Hypothalamus (tissue), 51 donors: ENCODE results near the gene KLHL40.
A peak's percentile ranks its signal among the peaks of the same experiment; 100 is the strongest.

Source experiments
- DNase-seq, 51 donors: peaks; one replicate each; lab custom pipeline; 2025; lab: John Stamatoyannopoulos, UW

KLHL40 gene

DNA sequence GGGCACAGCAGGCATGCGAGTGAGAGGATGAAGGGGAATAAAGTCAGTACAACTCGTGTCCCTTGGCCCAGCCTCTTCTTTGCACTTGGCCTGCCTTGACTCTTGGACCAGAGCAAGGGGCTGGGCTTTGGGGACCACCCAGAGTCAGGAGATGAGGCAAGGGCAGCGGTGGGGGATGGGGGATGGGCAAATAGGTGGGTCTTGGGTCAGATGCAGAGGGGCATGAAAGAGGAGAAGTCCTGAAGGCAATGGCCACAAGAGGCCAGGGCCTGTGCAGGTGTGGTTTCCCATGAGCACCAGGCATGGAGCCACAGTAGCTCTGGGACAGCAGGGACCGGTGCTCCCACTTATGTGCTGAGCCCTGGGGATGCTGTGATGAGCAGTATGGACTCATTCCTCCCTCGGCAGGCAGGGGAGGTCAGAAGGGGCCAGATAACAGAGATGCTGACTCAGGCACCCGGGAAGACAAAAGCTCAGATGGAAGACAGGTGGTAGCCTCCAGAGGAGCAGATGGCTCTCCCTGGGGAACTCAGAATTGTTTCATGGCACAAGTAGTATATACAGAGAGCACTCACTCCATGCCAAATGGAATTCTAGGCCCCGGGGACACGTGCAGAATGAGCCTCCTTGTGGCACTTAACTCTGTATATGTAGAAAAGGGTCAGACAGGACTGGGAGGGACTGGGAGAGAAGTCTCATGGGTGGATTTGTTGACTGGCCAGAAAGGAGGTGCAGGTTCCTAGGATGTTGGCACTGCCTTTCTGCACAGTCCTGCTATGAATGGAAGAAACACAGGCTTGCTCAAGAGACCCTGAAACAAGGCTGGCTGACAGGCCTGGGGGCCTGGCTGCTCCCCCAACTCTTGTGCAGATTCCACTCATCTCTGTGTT, 17.6 kb upstream of the KLHL40 start:
- DNase-seq, result no peak

DNA sequence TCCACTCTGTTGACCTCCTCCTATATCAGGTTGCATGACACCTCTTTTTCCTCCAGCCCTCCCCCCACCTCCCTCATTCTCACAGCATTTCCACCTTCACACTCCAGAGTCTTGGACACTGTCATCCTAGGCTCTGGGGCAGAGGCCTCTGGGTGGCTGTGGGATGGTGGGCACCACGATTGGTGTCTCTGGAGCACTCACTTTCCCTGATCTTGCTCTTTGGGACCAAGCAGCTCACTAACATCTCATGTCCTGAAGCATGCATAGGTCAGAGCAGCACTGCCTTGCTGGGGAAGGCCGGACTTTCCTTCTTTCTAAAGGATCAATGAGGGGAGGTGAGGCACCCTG, 16.9 kb upstream of the KLHL40 start:
- no peak for DNase-seq

DNA sequence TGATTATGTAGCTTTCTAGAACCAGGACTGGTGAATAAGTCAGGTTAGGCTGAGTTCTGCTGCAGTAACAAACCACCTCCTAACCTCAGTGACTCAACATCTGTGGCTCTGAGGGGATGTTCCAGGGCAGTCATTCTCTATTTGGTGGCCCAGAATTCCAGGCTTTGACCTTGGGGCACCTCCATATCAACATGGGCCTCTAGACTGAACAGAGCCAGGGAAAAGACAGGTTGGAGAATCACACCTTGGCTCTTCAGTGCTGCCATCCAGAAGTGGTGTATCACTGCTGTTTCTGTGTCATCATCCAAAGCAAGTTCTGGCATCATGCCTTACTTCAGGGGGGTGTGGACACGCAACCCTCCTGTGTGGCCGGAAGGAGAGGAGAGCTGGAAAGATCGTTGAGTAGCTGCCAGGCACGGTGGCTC, 16.5 kb upstream of the KLHL40 start:
- DNase-seq, result no peak

DNA sequence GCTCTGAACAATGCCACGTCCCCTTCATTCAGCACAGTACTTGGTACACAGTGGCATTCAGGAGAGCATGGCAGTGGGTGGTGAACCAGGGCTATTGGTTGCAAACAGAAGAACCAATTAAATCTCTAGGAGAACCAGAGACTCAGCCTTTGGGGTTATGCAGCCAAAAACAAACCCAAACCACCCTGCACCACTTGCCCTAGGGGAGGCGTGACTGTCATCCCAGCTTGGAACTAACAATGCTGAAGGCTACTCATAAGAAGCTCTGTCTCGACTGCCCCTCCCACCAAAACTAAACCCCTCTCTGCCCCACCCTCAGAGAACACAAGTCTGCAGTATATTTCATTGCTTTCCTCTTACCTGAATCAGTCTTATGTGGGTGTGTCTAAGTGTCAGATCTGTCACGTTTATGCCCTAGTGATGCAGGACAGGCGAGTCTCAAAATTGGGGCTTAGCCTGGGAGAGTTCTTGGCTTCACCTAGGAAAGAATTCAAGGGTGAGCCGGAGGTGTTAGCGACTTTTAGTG, 15.2 kb upstream of the KLHL40 start:
- DNase-seq, result no peak

DNA sequence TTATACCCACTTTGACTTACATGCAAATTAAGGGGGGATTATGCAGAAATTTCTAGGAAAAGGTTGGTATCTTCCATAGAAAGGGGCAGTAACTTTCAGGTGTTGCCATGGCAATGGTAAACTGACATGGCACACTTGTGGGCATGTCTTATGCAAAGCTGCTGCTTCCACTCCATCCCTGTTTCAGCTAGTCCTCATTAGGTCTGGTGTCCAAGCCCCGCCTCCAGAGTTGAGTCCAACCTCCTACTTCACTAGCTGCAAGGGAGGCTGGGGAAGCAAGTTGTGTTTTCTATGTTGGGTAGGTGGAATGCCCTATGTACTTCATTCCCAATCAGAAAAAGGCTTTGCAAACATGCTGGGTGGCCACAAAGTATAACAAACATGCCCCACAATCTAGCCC, 14.7 kb upstream of the KLHL40 start:
- DNase-seq, result no peak

DNA sequence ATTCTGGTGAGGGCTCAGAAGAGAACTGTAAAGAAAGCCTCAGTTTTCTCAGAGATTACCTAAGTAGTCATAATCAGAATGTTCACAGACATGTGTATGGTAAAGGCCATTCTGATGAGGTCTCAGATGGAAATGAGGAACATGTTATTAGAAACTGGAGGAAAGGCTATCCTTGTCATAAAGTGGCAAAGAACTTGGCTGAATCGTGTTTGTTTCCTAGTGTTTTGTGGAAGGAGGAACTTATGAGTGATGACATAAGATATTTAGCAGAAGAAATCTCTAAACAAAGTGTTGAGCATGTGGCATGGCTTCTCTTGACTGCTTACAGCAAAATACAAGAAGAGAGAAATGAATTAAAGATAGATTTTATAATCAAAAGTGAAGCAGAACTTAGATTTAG, 12.8 kb upstream of the KLHL40 start:
- no peak for DNase-seq

DNA sequence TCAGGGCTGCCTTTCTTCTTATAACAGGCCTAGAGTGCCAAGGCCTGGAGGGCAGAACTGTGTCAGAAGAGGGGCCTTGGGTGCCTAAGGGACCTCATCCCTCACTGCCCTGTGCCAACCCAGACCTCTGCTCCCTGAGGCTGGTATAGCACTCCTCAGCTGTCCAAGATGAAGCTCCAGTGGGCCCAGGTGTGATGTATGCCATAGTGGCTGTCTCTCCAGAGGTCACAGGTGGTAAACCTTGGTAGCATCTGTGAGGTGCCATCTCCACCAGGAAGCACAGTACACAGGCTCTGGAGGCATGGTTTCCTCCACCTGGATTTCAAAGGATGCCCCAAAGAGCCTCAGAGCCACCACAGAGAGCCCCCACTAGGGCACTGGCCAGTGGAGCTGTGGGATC, 12.3 kb upstream of the KLHL40 start:
- no peak for DNase-seq

DNA sequence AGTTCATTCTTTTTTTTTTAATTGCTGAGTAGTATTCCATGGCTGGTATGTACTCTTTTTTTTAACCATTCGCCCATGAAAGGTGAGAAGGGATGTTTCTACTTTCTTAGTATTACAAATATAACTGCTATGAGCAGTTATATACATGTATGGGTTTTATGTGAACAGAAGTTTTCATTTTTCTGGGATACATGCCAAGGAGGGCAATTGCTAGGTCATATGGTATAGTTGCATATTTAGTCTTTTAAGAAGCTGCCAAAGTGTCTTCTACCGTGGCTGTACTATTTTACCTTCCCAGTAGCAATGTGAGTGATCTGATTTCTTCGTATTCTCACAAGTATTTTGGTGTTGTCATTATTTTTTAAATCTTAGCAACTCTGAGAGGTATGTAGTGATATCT, 11.2 kb upstream of the KLHL40 start:
- DNase-seq, result no peak

DNA sequence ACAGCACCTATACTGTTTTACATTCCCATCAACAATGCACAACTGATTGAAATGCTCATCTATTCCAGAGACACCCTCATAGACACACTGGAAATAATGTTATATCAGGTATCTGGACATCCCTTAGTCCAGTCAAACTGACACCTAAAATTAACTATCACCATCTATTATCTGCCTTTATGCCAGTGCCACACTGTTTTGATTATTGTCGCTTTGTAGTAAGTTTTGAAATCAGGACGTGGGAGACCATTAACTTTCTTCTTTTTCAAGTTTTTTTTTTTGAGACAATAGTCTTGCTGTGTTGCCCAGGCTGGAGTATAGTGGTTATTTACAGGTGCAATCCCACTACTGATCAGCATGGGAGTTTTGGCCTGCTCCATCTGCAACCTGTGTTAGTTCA, 9.4 kb upstream of the KLHL40 start:
- no peak for DNase-seq

DNA sequence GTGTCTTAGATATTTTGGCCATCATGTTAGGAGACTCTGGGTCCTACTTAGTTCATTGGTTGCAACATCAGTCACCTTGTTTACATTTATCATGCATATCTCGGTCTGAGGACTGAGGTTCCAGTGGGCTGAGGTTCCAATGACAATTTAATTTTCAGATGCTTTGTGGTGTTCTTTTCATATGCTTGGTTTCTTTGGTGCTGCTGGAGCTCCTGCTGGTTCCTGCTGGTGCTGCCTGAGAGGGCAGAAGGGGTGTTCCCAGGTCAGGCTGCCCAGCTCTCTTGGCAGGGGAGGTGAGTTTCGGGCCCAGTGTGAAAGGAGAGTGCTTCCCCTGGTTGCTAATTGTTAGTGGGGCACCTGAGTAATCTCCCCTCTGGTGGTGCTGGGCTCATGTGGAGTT, 6.9 kb upstream of the KLHL40 start:
- no peak for DNase-seq

DNA sequence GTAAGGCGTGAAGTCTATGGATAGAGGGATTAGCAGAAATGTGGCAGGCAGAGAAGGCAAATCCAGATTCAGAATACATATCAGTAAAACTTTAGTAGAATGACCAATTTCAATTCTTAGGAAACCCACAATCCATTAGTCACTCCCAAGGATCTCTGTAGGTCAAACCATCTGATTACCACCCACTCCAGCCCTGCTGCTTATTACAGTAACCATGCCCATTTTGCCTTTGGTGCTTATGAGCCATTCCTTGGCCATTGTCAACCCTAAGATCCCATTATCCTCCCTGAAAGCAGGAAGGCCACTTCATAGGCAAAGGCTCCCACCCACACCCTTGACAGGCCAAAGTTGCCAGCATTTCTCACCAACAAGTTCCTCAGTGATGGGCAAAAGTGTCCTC, 5.1 kb upstream of the KLHL40 start:
- DNase-seq, result no peak

DNA sequence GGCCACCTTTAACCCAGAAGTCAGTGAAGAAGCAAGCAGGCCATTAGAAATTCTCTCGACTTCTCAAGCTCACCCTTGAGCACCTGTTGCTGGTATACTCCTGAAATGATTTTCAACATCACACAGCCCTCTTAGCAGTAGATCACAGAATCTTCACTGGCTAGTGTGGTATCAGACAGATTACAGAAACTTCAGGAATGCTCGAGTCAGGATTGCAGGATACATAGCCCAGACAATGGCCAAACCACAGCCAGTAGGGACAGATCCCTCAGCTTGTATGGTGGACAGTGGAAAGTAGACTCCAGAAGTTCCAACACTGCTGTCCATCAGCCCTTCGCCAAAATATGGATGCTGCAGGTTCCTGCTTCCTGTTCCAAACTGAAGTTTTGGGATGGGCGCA, 4.5 kb upstream of the KLHL40 start:
- no peak for DNase-seq

DNA sequence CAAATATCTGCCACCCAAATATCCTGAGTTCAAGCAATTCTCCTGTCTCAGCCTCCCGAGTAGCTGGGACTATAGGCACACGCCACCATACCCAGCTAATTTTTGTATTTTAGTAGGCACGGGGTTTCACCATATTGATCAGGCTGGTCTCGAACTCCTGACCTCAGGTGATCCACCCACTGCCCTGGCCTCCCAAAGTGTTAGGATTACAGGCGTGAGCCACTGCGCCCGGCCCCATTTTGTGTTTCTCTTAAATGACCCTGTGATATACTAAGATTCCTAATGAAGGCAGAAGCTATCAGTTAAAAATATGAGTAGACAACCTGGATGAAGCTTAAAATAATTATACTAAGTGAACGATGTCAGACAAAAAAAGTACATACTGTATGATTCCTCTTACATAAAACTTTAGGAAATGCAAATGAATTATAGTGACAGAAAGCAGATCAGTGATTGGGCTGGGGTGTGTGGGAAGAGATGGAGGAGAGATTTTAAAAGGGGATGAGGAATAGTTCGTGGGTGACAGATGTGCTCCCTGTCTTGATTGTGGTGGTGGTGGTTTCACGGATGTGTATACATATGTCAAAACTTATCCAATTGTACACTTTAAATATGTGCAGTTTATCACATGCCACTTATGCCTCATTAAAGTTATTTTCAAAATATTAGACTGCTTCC, 3.8 kb upstream of the KLHL40 start:
- DNase-seq, result no peak

DNA sequence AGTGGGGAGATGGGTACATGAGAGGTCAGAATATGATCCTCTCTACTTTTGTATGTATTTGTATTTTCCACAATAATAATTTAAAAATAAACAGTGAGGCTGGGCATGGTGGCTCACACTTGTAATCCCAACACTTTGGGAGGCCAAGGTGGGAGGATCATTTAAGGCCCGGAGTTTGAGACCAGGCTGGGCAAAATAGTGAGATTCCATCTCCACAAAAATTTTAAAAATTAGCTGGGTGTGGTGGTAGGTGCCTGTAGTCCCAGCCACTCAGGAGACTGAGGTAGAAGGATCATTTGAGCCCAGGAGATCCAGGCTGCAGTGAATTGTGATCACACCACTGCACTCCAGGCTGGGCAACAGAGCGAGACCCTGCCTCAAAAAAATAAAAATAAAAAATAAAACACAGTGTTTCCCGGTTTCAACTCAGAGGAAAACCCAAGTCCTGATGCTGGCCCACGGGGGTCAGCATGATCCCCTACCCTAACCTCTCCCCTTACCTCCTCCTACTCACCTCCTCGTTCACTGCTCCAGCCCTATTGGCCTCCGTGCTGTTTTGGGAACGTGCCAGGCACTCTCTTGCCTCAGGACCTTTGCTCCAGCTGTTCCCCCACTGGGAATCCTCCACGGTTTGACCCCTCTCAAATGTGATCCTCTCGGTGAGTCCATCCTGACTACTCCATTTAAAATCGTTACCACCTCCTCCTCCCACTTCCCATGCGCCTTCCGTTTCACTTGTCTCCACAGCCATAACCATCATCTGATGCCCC, 2.9 kb upstream of the KLHL40 start:
- no peak for DNase-seq

DNA sequence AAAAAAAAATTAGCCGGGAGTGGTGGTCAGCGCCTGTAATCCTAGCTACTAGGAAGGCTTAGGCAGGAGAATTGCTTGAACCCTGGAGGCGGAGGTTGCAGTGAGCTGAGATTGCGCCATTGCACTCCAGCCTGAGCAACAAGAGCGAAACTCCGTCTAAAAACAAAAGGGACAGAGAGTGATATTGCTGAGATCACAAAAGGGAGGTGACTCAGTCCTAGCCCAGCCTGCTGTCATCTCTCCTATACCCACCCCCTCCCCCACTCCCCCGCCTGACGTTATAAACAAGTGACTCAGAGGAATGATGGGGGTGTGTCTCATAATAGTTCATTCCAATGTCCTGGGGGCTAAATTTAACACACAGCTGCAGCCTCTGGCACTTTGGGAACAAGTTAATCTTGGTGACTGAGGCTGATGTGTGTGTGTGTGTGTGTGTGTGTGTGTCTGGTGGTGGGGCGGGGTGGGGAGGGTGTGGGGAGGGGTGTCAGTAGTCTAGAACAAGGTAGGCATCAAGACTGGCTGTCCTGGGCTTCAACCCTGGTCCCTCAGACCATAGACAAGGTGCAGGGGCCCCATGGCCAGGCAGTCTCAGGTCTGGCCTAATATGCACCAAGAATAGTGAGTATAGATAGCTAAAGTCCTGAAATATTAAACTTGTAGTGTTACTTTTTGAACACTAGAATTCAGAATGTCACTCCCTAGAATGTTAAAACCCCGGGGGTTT, 1.3 kb upstream of the KLHL40 start:
- peak in 18 of 51 donors; percentile 20 to 90 (median 52) for DNase-seq

DNA sequence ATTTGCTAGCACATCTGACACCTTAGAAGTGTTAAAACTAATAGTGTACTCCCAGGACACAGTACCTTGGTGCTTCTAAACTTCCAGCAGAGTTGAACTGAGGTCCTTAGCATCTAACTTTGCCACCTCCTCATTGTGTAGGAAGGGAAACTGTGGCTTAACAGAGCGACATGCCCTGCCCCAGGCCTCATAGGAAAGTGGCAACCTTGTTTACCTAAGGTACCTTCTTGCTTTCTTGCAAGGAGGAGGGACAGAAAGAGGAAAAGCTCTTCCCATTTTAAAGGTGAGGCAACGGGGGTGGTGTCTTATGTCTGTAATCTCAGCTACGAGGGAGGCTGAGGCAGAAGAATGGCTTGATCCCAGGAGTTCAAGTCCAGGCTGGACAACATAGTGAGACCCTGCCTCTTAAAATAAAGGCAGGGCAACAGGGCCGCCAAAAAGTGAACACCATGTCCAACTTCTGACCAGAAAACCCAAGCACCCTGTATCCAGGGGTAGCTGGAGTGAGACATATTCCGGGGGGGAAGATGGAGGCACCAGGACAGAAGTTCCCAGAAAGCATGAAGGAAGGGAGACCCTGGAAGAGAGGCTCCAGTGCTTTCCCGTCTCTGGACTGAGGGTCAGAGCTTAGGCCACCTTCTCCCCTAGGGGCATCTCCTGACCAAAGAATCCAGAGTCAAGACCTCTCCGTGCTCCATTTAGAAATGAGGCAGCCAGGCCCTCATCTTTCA, 540 bp upstream of the KLHL40 start:
- DNase-seq, result no peak

DNA sequence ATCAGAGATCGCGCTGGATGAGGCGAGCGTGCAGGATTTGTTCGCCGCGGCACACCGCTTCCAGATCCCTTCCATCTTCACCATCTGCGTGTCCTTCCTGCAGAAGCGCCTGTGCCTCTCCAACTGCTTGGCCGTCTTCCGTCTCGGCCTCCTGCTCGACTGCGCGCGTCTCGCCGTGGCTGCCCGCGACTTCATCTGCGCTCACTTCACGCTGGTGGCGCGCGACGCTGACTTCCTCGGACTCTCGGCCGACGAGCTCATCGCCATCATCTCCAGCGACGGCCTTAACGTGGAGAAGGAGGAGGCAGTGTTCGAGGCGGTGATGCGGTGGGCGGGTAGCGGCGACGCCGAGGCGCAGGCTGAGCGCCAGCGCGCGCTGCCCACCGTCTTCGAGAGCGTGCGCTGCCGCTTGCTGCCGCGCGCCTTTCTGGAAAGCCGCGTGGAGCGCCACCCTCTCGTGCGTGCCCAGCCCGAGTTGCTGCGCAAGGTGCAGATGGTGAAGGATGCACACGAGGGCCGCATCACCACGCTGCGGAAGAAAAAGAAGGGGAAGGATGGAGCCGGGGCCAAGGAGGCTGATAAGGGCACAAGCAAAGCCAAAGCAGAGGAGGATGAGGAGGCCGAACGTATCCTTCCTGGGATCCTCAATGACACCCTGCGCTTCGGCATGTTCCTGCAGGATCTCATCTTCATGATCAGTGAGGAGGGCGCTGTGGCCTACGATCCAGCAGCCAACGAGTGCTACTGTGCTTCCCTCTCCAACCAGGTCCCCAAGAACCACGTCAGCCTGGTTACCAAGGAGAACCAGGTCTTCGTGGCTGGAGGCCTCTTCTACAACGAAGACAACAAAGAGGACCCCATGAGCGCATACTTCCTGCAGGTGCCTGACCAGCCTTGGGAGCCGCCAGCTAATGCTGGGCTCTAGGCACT, 819 bp downstream of the KLHL40 start:
- DNase-seq, result no peak

DNA sequence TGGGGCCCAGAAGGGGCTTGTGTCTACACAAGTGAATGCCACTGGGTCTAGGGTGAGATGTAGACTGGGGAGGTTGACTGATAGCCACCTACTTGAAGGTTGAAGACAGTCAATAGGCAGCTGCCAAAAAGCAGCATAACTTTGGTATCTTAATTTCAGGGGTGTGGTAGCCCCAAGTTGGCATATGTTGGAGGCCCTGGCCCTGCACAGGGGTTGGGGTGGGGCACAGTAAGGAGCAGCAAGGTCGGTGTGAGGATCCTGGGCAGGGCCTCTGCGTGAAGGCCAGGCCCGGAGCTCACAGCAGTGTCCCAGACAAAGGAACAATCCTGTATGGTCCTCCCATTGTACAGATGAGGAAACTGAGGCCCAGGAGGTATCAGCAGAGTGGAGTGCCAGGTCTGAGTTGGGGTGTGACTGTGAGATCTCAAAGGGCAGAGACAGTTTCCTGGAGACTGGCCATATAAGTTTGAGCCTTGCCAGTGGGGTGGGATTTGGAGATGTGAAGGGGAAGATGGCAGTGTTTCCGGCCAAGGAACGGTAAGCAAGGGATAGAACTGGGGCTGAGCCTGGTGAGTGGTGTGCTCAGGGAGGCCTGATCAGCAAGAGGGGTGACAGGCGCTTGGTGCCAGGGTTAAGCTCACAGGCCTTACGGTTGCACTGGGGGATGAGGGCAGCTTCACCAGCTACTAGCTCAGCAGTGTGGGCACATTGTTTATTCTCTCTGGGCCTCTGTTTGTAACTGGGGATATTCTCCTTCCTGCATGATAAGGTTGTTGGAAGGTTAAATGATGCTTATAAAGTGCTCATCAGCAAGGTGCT, 1.7 kb downstream of the KLHL40 start:
- DNase-seq, result no peak
